NCI-H128 (cell line): Measurements from ENCODE around the gene CAPN2.
"Not testable (repeated sequence)": the region's sequence is repeated elsewhere in the genome, so short reads cannot be mapped to it uniquely, and the experiment has no call there.

Experiments
- DNase-seq: peaks from one replicate; lab custom pipeline; 2025; ENCODE audit not compliant: unreplicated experiment; lab: John Stamatoyannopoulos, UW

CAPN2 gene

DNA sequence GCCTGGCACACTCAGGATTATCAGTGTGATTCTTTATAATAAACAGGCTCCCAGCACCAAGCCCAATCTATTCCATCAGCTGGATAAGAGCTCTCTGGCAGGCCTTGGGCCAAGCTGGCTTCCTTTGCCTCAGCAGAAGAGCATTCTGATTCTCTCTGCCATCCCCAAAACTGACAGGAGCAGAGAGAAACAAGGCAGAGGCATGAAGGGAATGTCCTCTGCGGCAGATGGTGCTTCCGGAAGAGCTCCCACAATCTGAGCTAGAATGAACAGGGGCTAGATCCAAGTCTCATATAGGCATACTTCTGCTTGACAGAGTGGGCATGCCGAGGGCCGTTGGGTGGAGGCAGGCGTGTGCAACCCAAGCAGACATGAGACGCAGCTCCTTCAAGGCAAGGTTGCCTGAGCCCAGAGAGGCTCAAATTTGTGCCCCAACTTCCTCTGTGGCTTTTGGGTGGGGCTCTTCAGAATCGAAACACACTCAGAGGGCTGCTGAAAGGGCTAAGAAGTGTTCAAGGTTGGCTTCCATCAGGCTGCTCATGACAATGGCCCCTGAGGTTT is 4.0 kb downstream of the CAPN2 start:
- no peak for DNase-seq

DNA sequence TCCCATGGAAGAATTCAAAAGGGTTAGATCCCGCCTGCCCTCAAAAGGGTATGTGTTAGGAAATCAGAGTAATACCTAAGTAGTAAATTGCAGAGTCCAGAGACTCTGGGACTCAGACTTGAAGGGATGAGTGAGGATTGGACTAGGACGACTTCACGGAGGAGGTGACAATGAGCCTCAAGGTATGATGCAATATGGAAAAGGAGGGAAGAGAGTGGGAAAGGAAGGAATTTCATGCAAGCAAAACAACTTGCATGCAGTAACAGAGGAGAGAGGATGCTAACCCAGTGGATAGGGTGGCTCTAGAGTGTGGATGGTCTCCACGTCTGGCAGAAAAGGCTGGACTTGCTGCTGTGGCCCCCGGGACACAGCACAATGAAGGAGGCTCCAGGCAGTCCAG is 4.8 kb downstream of the CAPN2 start:
- no peak for DNase-seq

DNA sequence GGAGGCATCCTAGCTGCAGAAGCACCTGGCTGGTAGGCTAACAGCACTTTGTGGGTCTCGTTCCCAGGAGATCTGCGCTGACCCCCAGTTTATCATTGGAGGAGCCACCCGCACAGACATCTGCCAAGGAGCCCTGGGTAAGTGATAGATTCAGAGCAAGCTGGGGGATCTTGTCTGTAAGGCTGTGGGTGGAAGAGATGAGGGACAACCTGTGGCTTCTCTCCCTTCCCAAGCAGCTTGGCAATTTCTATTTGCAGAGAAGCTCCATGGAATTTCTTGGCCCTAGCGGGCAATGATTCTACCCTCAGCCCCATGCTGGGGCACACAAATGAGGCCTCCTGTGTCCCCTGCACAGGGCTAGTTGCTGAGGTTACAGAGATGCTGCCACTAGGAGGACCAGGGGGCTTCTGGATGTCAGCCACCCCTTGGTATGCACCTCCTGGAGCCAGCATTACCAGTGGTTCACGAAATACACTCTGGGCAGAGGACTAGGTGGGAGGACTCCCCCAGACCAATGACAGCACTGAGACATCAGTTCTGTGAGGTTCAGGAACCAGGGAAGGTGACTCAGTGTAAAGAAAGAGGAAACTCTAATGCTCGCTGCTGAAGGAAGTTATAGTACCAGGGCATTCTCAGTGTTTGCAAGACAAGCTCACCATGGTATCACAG is 5.5 kb downstream of the CAPN2 start:
- no peak for DNase-seq

DNA sequence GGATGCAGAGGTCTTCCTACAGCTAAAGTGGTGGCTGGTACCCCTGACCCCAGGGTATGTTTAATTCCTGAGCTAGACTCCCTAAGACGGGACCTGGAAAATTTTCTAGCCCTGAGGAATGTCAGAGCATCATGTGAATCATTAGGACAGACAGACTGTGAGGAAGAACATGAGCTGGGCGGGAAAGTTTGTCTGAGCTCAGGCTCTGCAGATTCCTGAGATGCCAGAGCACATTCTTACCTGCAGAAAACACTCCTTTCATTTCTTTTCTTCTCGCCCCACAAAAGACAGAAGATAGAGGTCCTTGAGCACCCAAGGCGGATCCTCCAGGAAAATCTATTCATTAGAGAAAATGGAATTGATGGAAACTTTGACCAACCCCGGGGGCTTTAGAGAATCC is 6.5 kb downstream of the CAPN2 start:
- no peak for DNase-seq

DNA sequence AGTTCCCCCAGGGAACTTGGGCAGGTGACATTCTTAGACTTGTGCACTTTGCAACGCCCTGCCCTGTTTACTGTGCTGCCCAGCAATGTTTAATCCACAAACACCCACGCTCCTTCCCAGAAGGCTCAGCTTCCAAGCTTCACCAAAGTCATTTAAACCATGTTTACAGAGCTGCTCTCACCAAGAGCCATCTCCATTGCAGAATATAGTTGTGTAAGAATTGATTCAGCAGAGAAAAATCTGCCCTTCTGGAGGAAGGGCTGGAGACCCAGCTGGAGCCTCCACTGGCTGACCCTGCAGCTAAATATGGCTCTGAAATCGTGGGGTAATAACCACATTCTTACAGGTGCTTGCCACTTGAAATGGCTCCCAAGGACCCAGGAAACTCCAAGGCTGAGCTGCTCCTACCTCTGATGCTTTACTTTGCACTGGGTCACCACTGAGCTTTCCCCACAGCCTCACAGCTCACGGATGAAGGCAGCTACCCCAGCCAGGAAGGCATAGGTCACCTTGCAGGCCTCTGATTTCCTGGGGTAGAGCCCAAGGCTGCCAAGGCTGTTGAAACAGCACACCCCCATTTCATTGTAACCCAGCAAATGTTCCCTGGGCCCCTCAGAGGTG is 8.7 kb downstream of the CAPN2 start:
- no peak for DNase-seq

DNA sequence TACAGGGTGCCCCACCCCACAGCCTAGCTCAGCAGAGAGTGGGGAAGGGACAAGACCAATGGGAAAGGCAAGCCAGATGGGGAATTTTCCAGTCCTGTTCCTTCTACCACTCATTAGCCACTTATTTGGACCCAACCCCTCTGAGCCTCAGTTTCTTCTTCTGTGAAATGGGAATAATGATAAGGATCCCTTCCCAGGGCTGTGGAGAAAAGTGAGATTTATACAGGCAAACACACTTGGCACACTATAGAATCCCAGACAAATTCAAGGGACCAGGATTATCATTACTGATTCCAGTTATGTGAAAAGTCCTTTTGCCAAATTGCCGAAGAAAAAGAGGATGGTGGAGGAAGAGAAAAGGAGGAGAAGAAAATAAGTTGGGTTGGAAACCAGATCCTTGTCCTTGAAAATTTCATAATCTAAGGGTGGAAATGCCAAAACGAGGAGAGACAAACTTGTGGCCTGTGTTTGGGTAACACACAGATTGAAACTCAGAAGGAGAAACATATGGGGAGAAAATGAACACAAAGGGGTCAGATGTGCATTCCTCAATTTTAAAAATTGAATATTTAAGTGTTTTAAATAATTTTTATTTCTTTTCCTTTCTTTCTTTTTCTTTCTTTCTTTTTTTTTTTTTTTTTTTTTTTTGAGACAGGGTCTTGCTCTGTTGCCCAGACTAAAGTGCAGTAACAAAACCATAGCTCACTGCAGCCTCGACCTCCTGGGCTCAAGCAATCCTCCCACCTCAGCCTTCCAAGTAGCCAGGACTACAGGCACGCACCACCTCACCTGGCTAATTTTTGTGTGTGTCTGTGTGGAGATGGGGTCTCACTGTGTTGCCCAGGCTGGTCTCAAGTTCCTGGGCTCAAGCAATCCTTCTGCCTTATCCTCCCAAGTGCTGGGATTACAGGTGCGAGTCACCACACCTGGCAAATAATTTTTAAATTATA is 9.6 kb downstream of the CAPN2 start:
- DNase-seq, result no peak

DNA sequence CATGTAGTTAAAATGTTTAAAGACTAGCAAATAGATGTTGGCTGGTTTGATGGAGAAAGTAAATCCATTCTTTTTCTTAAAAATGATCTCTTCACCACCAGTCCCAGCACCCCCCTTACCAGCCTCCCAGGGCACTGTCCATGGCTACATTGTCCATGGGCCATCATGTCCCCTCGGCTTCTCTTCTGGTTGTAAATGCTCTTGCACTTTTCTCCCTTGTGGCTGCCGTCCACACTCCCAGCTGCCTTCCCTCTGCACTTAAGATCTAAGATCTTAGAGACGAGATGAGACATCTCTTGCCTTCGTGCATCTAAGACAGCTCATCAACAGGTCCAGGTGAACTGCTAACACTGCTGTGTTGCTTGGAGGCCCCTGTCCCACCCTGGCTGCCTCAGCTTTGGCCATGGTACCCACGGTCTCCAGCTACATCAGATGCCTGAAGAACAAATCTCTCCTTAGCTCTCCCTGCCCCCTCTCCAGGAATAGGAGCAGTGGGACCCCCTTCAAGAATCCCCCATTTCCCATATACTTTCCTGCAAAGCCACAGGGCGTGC is 11.1 kb downstream of the CAPN2 start:
- DNase-seq, result no peak

DNA sequence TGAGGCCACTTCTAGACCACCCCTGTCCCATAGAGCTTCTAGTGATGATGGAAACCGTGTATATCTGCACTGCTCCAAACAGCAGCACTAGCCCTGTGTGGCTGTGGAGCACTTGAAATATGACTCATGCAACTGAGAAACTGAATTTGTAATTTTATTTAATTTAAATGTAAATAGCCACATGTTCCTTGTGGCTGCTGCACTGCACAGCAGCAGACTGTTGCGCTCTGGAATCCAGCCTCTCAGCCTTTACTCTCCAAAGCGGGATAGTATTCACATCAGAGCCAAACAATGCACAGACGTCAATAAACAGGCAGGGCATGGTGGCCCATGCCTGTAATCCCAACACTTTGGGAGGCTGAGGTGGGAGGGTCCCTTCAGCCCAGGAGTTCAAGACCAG is 12.0 kb downstream of the CAPN2 start:
- DNase-seq, result no peak

DNA sequence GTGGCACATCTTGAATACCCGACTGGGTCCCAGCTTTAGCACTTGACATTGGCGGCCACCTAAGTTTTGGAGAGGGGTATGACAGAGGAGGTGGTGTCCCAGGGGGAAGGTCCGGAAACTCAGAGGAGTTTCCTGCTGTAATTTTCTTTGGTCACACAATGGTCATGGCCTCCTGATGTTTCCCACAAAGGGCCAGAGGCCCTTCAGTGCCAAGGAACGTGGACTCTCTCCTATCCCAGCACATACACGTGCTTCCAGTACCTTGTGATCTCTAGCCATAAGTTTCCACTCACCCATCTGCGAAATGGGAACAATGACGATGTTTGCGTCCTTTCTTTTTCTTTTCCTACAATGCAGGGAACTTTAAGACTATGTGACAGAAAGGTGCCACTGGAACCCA is 13.2 kb downstream of the CAPN2 start:
- no peak for DNase-seq

DNA sequence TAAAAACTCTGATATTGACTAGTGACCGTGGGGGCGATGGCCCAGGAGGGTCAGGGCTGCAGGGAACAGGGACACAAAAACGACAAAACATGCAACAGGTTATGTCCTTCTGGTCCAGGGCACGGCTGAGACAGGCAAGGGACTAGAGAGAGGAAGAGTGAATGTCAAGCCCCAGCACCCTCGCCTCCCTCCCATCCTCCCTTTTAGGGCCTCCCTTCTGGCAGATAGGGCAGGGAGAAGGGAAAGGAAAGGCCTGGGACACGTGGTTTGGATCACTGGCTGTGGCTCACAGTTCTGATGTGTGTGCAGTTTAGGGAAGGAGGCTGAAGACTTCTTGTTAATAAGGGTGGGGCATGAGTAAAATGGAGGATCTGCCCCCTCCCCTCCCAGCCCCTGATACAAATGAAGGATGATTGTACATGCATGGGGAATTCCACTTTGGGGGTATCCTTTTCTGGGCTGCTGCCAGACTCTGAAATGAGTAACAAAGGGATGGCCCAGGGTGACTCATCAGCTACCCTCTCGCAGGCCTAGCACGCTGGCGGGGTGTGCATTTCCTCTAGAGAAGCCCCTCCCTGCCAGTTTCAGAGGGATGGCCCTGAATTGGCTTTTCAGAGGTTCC is 14.2 kb downstream of the CAPN2 start:
- DNase-seq, result no peak

DNA sequence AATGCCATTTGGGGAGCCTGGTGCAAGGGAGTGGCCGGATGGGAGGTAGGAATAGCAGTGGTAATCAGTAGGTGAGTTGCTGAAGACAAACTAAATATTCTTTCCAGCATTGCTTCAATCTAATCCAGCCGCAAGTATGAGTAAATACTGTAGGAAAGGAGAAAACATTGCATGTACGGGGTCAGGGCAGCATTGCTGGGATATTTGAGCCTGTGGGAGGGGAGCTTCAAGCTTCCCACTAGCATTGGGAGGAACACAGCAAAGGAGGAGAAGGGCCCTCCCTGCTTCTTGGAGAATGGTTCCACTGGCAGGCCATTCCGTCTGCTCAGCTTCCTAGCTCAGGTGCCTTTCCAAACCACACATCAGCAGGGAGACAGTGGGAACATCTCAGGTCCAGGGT is 15.2 kb downstream of the CAPN2 start:
- DNase-seq, result no peak

DNA sequence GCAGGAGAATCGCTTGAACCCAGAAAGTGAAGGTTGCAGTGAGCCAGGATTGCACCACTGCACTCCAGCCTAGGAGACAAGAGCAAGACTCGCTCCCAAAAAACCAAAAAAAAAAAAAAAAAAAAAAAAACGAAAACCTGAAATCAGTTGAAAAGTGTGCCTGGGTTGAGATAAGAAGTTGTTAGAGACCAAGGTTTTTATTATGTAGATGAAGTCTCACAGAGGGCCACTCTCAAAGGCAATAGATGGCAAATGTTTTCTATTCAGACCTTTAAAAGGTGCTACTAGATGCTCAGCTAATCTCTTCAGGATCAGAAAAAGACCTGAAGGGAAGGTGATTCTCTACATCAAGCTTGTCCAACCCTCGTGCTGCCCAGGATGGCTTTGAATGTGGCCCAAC is 17.6 kb downstream of the CAPN2 start:
- DNase-seq, result no peak

DNA sequence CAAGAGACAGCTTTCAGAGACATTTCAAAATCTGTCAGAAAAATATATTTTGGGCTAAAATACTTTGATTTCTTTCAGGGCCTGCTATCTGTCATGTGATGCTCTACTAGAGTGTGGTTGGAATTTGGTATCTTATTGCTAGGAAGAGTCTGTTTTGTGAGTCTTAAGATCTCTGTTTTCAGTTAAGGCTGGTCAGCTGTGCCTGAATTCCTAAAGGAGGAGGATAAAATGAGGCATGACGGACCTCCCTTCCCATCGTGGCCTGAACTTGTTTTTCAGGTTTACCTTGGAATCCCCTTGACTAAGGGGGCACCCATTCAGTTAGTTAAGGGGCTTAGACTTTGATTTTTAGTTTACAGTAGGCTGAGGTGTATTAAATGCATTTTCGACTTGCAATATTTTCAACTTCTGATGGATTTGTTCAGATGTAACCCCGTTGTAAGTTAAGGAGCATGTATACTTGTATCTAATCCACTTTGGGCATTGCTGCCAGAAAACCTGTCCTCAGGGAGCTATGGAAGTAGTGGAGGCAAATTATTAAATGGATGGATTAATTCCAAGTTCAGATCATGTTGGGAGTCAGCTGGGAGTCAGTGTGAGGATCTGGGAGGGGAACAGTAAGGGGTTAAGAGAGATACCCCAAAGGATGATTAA is 18.3 kb downstream of the CAPN2 start:
- DNase-seq, result no peak

DNA sequence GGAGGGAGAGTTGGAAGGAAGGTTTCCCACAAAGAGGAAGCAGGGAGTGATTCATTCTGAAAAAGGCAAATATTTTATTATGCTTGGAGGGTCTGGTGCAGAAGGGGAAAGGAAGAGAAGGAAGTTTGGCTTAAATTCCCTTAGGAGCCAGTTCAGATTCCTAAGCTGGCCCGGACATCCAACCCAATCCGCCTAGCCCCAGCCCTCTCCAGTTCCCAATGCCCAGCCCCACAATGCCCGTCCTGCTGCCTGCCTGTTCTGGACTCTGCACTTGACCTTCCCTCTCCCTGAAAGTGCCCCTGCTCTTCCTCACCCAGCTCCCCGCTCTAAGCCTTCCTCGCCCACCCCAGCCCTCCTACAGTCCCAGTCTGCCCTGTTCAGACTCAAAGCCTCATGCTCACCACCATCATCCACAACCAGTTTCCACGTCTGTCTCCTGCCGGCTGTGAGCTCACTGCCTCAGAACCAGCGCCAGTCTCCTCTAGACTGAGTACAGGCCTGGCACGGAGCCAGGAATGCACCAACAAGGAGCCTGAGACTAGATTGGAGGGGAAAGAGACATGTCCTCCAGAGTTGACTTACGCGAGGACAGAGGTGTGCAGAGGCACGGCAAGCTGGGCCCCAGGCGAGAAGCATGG is 18.9 kb downstream of the CAPN2 start:
- no peak for DNase-seq

DNA sequence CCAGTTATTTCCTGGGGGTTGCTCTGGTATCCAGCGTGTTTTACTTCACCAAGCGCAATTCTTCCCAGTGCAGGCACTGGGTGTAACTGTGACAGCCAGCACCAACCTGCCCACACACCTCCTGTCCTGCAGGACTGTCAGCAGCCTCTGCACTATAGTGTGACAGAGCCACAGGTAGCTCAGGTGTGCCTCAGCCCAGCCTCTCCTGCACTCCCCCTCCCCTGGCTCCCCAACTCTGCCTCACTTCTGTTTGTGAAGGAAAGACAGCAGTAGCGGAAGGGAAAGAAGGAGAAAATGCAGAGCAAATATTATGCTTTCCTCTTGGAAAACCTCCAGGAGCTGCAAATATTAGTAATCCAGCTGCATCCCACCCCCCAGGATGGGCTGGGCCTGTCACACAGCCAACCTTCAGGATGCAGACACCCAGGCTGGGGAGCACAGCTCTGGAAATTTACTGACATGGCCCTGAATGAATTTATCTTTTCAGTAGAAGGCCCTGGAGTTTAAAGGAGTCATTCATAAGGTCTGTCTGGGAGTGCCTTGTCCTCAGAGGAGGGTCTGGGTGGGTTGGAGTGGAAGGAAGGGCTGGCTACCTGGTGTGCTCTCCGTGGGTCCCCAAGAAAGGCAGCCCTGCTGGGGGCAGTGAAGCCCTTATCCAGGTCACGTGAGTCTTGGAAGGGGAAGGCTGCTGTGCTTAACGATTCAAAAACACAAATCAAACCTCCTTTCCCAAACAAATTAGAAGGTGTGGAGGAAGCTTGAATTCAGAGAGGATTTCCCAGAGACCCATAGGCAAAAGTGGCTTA is 20.9 kb downstream of the CAPN2 start:
- no peak for DNase-seq

DNA sequence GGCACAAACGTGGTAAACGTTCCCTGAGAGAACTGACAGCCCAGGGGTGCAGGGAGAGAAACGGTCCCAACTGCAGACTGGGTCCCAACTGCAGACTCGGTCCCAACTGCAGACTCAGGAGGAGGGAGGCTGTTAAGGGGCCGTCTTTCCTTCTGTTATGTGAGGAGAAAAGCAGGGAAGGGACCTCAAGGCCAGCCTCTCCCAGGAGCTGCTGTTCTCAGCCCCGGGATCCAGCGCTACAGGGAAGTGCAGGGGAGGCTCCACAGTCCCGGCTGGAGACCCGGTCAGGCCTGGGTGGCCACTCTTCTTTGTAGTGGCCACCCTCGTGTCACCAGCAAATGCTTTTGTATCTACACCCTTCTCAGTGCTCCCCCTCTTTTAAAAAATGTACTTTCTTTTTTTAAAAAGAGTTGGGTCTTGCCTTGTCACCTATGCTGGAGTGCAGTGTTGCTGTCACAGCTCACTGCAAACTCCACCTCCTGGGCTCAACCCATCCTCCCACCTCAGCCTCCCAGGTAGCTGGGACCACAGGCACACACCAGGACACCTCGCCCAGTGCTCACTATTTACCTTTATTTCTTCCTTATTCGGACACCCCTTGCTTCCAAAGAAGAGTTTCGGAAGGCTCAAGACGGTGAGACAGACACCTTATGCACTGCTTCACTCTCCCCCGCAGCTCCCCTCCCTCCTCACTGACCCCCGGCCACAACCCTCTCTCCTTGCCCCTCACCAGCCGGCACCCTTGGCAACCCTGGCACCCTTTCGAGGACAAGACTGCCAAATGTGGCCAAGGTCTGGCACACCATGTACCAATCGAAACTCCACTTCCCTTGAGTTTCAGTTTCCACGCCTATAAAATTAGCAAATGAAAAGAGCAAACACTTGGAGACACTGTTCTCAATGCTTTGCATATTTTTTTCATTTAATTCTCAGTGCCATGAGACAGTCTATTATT is 21.8 kb downstream of the CAPN2 start:
- DNase-seq, result no peak

DNA sequence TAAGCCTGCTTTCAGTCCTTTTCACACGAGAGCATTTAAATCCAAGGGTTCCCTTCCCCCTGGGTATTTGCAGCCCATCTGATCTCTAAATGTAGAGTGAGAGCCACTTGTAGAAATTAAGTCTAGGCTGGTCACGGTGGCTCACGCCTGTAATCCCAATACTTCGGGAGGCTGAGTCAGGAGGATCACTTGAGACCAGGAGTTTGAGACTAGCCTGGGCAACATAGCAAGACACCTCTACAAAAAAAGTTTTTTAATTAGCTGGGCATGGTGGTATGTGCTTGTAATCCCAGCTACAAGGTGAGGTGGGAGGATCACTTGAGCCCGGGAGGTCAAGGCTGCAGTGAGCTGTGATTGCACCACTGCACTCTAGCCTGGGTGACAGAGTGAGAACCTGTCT is 24.3 kb downstream of the CAPN2 start:
- DNase-seq, result not testable (repeated sequence)

DNA sequence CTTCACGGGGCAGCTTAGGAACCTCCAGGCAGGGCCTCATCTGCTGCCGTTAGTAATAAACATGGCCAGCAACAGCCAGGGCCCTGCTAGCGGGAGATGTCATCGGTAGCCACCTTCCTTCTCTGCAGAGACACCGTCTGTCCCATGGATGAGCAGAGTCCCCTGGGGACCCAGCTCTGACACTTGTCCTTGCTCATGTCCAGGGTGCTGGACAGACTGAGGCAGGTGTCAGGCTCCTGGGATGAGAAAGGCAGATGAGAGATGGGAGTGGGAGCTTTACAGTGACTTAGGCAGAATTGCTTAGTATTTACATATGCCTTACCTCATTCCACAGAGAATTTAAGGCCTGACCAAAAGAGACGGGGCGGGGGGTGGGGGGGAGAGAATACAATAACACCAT is 25.0 kb downstream of the CAPN2 start:
- no peak for DNase-seq
